PC-3 (cell line): ENCODE data around the gene YAE1.

Experiments used
- EZH2 ChIP-seq: fragments of 300-600 bp; sonication (generic); IDR thresholded peaks from one replicate; pipeline ENCODE4 v1.6.1; 2017; ENCODE audit warnings: antibody characterized with exemption, mild to moderate bottlenecking, low read length; ENCODE audit not compliant: unreplicated experiment
- EZH2phosphoT487 ChIP-seq: fragments of 300-600 bp; sonication (generic); IDR thresholded peaks from 2 replicates; pipeline ENCODE4 v1.6.1; 2018; ENCODE audit warnings: mild to moderate bottlenecking, antibody characterized with exemption, low read length, borderline replicate concordance
- TF ChIP-seq, protein P1 (sequence below): fragments of 300-600 bp; sonication (generic); conservative IDR thresholded peaks from 2 replicates; pipeline ENCODE4 v1.5.1; 2017; ENCODE audit warnings: antibody characterized with exemption, low read depth, mild to moderate bottlenecking, low read length

DNA sequence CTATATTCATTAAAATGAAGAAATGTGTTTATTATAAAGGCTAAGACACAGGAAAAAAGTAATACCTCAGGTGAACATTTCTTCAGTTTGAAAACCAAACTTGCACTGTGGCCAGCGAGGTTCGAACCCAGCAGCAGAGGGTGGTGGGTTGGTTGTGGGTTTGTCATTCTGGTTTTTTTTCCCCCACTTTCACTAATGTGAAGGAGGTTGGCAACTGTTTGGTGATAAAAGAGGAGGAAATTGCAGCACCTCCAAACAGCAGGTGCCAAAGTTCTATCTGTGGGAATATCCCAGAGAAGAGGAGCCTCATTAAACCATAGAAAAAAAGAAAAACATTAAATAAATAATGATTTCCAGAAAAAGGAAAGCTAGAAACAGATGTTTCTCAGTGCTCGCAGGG lies 36.6 kb upstream of the YAE1 start:
- TF ChIP-seq, protein P1, sequence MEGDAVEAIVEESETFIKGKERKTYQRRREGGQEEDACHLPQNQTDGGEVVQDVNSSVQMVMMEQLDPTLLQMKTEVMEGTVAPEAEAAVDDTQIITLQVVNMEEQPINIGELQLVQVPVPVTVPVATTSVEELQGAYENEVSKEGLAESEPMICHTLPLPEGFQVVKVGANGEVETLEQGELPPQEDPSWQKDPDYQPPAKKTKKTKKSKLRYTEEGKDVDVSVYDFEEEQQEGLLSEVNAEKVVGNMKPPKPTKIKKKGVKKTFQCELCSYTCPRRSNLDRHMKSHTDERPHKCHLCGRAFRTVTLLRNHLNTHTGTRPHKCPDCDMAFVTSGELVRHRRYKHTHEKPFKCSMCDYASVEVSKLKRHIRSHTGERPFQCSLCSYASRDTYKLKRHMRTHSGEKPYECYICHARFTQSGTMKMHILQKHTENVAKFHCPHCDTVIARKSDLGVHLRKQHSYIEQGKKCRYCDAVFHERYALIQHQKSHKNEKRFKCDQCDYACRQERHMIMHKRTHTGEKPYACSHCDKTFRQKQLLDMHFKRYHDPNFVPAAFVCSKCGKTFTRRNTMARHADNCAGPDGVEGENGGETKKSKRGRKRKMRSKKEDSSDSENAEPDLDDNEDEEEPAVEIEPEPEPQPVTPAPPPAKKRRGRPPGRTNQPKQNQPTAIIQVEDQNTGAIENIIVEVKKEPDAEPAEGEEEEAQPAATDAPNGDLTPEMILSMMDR = no peak
- TF ChIP-seq EZH2phosphoT487 = no peak
- TF ChIP-seq EZH2 = no peak
